Osteoblast (primary cell): ENCODE data around the gene RARB. TPM values are rescaled to one million over a fixed set of nuclear protein-coding genes. Genes with fewer than 3 reads are reported as not detected.
A peak's percentile ranks its signal among the peaks of the same experiment; 100 is the strongest.

Experiments used
- DNase-seq: peaks from one replicate; pipeline ENCODE4 v3.0.0; 2011; ENCODE audit warnings: low spot score, mixed read lengths; ENCODE audit not compliant: insufficient read length; ENCODE audit errors: missing footprints
- H2AFZ ChIP-seq: 2 replicates; pipeline ENCODE4 v1.6.0; 2011; ENCODE audit warnings: mild to moderate bottlenecking, low read length
- H3K27ac ChIP-seq: 2 replicates; pipeline ENCODE4 v1.5.1; 2011; ENCODE audit warnings: mild to moderate bottlenecking, low read depth, low read length, moderate library complexity
- H3K27me3 ChIP-seq: 2 replicates; pipeline ENCODE4 v1.6.0; 2012; ENCODE audit warnings: mild to moderate bottlenecking, control low read depth, inconsistent platforms, low read length, moderate library complexity; ENCODE audit not compliant: insufficient read depth
- H3K36me3 ChIP-seq: 2 replicates; pipeline ENCODE4 v1.5.1; 2011; ENCODE audit warnings: mild to moderate bottlenecking, low read length, control low read depth, moderate library complexity; ENCODE audit not compliant: insufficient read depth
- H3K4me1 ChIP-seq: 2 replicates; pipeline ENCODE4 v1.5.1; 2011; ENCODE audit warnings: mild to moderate bottlenecking, low read length, control low read depth, moderate library complexity; ENCODE audit not compliant: insufficient read depth
- H3K4me2 ChIP-seq: 2 replicates; pipeline ENCODE4 v1.6.0; 2011; ENCODE audit warnings: mild to moderate bottlenecking, low read length; ENCODE audit not compliant: insufficient read depth
- H3K4me3 ChIP-seq: fragments of 200-600 bp; sonication (generic); 3 replicates; pipeline ENCODE4 v1.5.1; 2012; ENCODE audit warnings: mild to moderate bottlenecking, low read length, inconsistent platforms; ENCODE audit not compliant: insufficient read depth
- H3K79me2 ChIP-seq: 2 replicates; pipeline ENCODE4 v1.6.0; 2012; ENCODE audit warnings: mild to moderate bottlenecking, low read length, control low read depth, inconsistent platforms; ENCODE audit not compliant: insufficient read depth
- H3K9me3 ChIP-seq: 2 replicates; pipeline ENCODE4 v1.5.1; 2011; ENCODE audit warnings: low read depth, low read length, control low read depth
- H4K20me1 ChIP-seq: 2 replicates; pipeline ENCODE4 v1.6.0; 2012; ENCODE audit warnings: mild to moderate bottlenecking, low read length, control low read depth; ENCODE audit not compliant: insufficient read depth
- CTCF ChIP-seq: IDR thresholded peaks from 2 replicates; pipeline ENCODE4 v1.5.1; 2011; ENCODE audit warnings: mild to moderate bottlenecking, low read depth, low read length, moderate library complexity; ENCODE audit errors: extremely low read depth
- total RNA-seq: library from RNA; depleted of rRNA; stranded (reverse); fragments of >200 nt; gene quantifications from 2 replicates; pipeline ENCODE4 v1.2.3, GENCODE V29; 2012

The RARB gene
- total RNA-seq, 1 donor, result 7.6 TPM

DNA sequence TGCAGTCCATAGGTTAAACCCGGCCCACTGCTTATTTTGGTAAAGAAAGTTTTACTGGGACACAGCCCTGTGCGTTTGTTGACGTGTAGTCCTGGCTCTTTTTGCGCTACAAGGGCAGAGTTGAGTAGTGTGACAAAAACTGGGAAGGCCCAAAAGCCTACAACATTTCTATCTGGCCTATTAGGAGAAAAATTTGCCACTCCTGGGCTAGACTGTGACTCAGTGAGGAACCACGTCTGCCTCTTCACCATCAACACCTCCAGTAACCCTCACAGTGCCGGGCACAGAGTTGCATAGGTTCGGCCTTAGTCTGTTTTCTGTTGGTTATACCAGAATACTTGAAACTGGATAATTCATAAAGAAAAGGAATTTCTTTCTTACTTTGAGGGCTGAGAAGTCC lies 126.3 kb downstream of the RARB start:
- Histone ChIP-seq H3K9me3 (no peaks in the 10 kb centered on the region), H3K79me2 (no peaks in the 10 kb centered on the region), H4K20me1 (no peaks in the 10 kb centered on the region), H3K36me3 (no peaks in the 10 kb centered on the region), H3K27me3 (no peaks in the 10 kb centered on the region), H3K4me3 (no peak overlapping the region), H3K4me2 (no peak overlapping the region), H2AFZ (no peak overlapping the region), H3K27ac (no peak overlapping the region), H3K4me1 (peaks cover 38% of the 10 kb centered on the region)
- no peak for TF ChIP-seq CTCF
- DNase-seq, result no peak

GRCh38 chr3:25555695-25556437 lies 127.8 kb downstream of the RARB start:
- no peaks in the 10 kb centered on the region for H3K79me2 ChIP-seq
- H3K27ac ChIP-seq, result no peak overlapping the region
- no peaks in the 10 kb centered on the region for H4K20me1 ChIP-seq
- no peak for DNase-seq
- H3K9me3 ChIP-seq, result no peaks in the 10 kb centered on the region
- H3K27me3 ChIP-seq, result no peaks in the 10 kb centered on the region
- TF ChIP-seq CTCF, result no peak
- H2AFZ ChIP-seq, result no peak overlapping the region
- H3K4me1 ChIP-seq, result peaks cover 42% of the 10 kb centered on the region
- no peaks in the 10 kb centered on the region for H3K36me3 ChIP-seq
- H3K4me2 ChIP-seq, result no peak overlapping the region
- H3K4me3 ChIP-seq, result no peak overlapping the region

DNA sequence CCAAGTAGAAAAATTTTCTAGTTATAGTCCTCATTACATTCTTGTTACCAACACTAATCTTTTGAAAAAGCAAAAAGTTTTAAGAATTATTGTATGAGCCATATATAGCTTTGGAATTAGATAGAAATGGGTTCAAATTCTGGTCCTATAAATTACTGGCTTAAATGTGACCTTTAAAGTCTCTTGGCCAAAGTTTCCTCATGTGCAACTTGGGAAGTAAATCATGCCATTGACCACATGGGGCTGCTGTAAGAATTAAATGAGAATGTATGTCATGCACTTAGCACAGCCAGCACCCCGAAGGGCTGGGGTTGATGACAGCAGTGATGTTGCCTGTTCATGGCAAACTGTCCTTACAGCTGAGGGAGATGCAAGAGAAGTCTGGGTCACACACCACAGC lies 128.4 kb downstream of the RARB start:
- peak; percentile 16 for TF ChIP-seq CTCF
- Histone ChIP-seq H3K27ac (no peak overlapping the region), H3K27me3 (no peaks in the 10 kb centered on the region), H3K4me1 (peaks cover 42% of the 10 kb centered on the region), H3K36me3 (no peaks in the 10 kb centered on the region), H3K4me2 (no peak overlapping the region), H3K9me3 (no peaks in the 10 kb centered on the region), H3K4me3 (no peak overlapping the region), H2AFZ (no peak overlapping the region), H3K79me2 (no peaks in the 10 kb centered on the region), H4K20me1 (no peaks in the 10 kb centered on the region)
- DNase-seq, result no peak

- no peaks in the 10 kb centered on the region for H4K20me1 ChIP-seq
- H2AFZ ChIP-seq, result no peak overlapping the region
- peak overlapping the region; percentile 54 for H3K4me2 ChIP-seq
- no peak for TF ChIP-seq CTCF
- H3K9me3 ChIP-seq, result no peaks in the 10 kb centered on the region
- peak overlapping the region; percentile 81 for H3K27ac ChIP-seq
- no peaks in the 10 kb centered on the region for H3K27me3 ChIP-seq
- peaks cover 42% of the 10 kb centered on the region for H3K4me1 ChIP-seq
- DNase-seq, result no peak
- no peaks in the 10 kb centered on the region for H3K79me2 ChIP-seq
- no peaks in the 10 kb centered on the region for H3K36me3 ChIP-seq
- no peak overlapping the region for H3K4me3 ChIP-seq
Observed at GRCh38 chr3:25557694-25558093, 129.6 kb downstream of the RARB start.
